Activated T-helper 1 cell treated with anti-CD3 and anti-CD28 coated beads, Interleukin-2, amount 50 U/mL, for 16 hours (primary cell): ENCODE measurements around the gene TARDBP.
A peak's percentile ranks its signal among the peaks of the same experiment; 100 is the strongest.
"Not testable (repeated sequence)": the region's sequence is repeated elsewhere in the genome, so short reads cannot be mapped to it uniquely, and the experiment has no call there.

ENCODE experiments used
- DNase-seq, 2 donors: peaks; one replicate each; pipeline ENCODE4 v3.0.0-alpha.2; 2020; ENCODE audit warnings: low read depth in 1 of 2, low spot score in 1 of 2

TARDBP gene

GRCh38 chr1:11012260-11013159 is at the start of gene TARDBP:
TSS of gene TARDBP (plus strand) at chr1:11012654. CDS start at chr1:11013728, 1,074 bp downstream.
- DNase-seq = peak; percentile 81 to 83

GRCh38 chr1:10965546-10966226 is 46.8 kb upstream of the TARDBP start:
- no peak for DNase-seq

GRCh38 chr1:10967090-10967489 is 45.4 kb upstream of the TARDBP start:
- DNase-seq = no peak

GRCh38 chr1:10968411-10968826 is 44.0 kb upstream of the TARDBP start:
- no peak for DNase-seq

- DNase-seq = no peak
Observed at GRCh38 chr1:10969267-10969970, 43.0 kb upstream of the TARDBP start.

GRCh38 chr1:10969971-10970332 is 42.5 kb upstream of the TARDBP start:
- DNase-seq = no peak

- DNase-seq = no peak
Observed at GRCh38 chr1:10973552-10973951, 38.9 kb upstream of the TARDBP start.

GRCh38 chr1:10973956-10974881 is 38.2 kb upstream of the TARDBP start:
- no peak for DNase-seq

- DNase-seq = no peak
Observed at GRCh38 chr1:10975567-10976326, 36.7 kb upstream of the TARDBP start.

GRCh38 chr1:10978719-10979118 is 33.7 kb upstream of the TARDBP start:
- no peak for DNase-seq

GRCh38 chr1:10979483-10979920 is 33.0 kb upstream of the TARDBP start:
- DNase-seq = no peak

GRCh38 chr1:10980094-10980577 is 32.3 kb upstream of the TARDBP start:
- DNase-seq = no peak

GRCh38 chr1:10980841-10981727 is 31.4 kb upstream of the TARDBP start:
- no peak for DNase-seq

- DNase-seq = no peak
Observed at GRCh38 chr1:10986525-10986890, 25.9 kb upstream of the TARDBP start.

GRCh38 chr1:10987840-10988417 is 24.5 kb upstream of the TARDBP start:
- DNase-seq = no peak

- no peak for DNase-seq
Observed at GRCh38 chr1:10989095-10989494, 23.4 kb upstream of the TARDBP start.

GRCh38 chr1:10989920-10990516 is 22.4 kb upstream of the TARDBP start:
- not testable (repeated sequence) for DNase-seq

- no peak for DNase-seq
Observed at GRCh38 chr1:10990828-10991227, 21.6 kb upstream of the TARDBP start.
